ENCODE results near the gene PARP16. TPM values are rescaled to one million over a fixed set of nuclear protein-coding genes. Genes with fewer than 3 reads are reported as not detected.
A peak's percentile ranks its signal among the peaks of the same experiment; 100 is the strongest.

Gene PARP16
- total RNA-seq, 1 donor from 2014 or later: 2.1 TPM

GRCh38 chr15:65328506-65329287, 42.0 kb upstream of the PARP16 start:
- H3K4me3 ChIP-seq (ENCODE audit: low read depth, low read length): no peak overlapping the region
- TF ChIP-seq CTCF (IDR thresholded peaks at IDR 0.05; ENCODE audit: insufficient read depth, low read length, severe bottlenecking): no peak
- no peaks in the 10 kb centered on the region for H3K36me3 ChIP-seq (ENCODE audit: control insufficient read depth, insufficient read depth, low read length)
- H3K27me3 ChIP-seq (ENCODE audit: control insufficient read depth, insufficient read depth, low read length): peaks cover 1% of the 10 kb centered on the region
- no peak for DNase-seq (ENCODE audit: low read depth)
- FAIRE-seq: no peak

GRCh38 chr15:65327651-65328393, 41.1 kb upstream of the PARP16 start:
- no peak for DNase-seq (ENCODE audit: low read depth)

GRCh38 chr15:65326818-65327217, 40.1 kb upstream of the PARP16 start:
- no peak overlapping the region for H3K4me3 ChIP-seq (ENCODE audit: low read depth, low read length)
- TF ChIP-seq CTCF (IDR thresholded peaks at IDR 0.05; ENCODE audit: insufficient read depth, low read length, severe bottlenecking): no peak
- FAIRE-seq (no peak), DNase-seq (ENCODE audit: low read depth) (no peak)
- H3K36me3 ChIP-seq (ENCODE audit: control insufficient read depth, insufficient read depth, low read length): no peaks in the 10 kb centered on the region
- H3K27me3 ChIP-seq (ENCODE audit: control insufficient read depth, insufficient read depth, low read length): peaks cover 3% of the 10 kb centered on the region

More at GRCh38 chr15:65327651-65328393, 41.1 kb upstream of the PARP16 start:
- H3K27me3 ChIP-seq (ENCODE audit: control insufficient read depth, insufficient read depth, low read length): peaks cover 1% of the 10 kb centered on the region
- no peak for TF ChIP-seq CTCF (IDR thresholded peaks at IDR 0.05; ENCODE audit: insufficient read depth, low read length, severe bottlenecking)
- H3K4me3 ChIP-seq (ENCODE audit: low read depth, low read length): no peak overlapping the region
- FAIRE-seq: no peak
- H3K36me3 ChIP-seq (ENCODE audit: control insufficient read depth, insufficient read depth, low read length): no peaks in the 10 kb centered on the region

- peaks cover 6% of the 10 kb centered on the region for H3K27me3 ChIP-seq (ENCODE audit: control insufficient read depth, insufficient read depth, low read length)
- TF ChIP-seq CTCF (IDR thresholded peaks at IDR 0.05; ENCODE audit: insufficient read depth, low read length, severe bottlenecking): no peak
- DNase-seq (ENCODE audit: low read depth) (no peak), FAIRE-seq (peak; percentile 28)
- H3K4me3 ChIP-seq (ENCODE audit: low read depth, low read length): no peak overlapping the region
- H3K36me3 ChIP-seq (ENCODE audit: control insufficient read depth, insufficient read depth, low read length): no peaks in the 10 kb centered on the region
Observed at GRCh38 chr15:65326117-65326526, 39.4 kb upstream of the PARP16 start.

GRCh38 chr15:65323071-65323511, 36.4 kb upstream of the PARP16 start:
- no peak for DNase-seq (ENCODE audit: low read depth)
- Histone ChIP-seq H3K36me3 (ENCODE audit: control insufficient read depth, insufficient read depth, low read length) (no peaks in the 10 kb centered on the region), H3K4me3 (ENCODE audit: low read depth, low read length) (no peak overlapping the region), H3K27me3 (ENCODE audit: control insufficient read depth, insufficient read depth, low read length) (peaks cover 6% of the 10 kb centered on the region)
- no peak for TF ChIP-seq CTCF (IDR thresholded peaks at IDR 0.05; ENCODE audit: insufficient read depth, low read length, severe bottlenecking)
- no peak for FAIRE-seq
